GM21825 (cell line): ENCODE measurements around the gene CCDC27.

Experiments used
- ATAC-seq: cut with Tn5 transposase; IDR thresholded peaks from one replicate; pipeline ENCODE4 v1.9.1; 2021; ENCODE audit warnings: mild to moderate bottlenecking, moderate library complexity; ENCODE audit not compliant: unreplicated experiment

The CCDC27 gene

GRCh38 chr1:3816331-3817137 is 64.3 kb downstream of the CCDC27 start:
- no peak for ATAC-seq

- ATAC-seq: no peak
These were observed 65.0 kb downstream of the CCDC27 start for GRCh38 chr1:3817138-3817740.

- no peak for ATAC-seq
These were observed 65.8 kb downstream of the CCDC27 start for GRCh38 chr1:3817821-3818597.

- no peak for ATAC-seq
These were observed 67.5 kb downstream of the CCDC27 start for GRCh38 chr1:3819771-3820200.

- no peak for ATAC-seq
These were observed 68.1 kb downstream of the CCDC27 start for GRCh38 chr1:3820316-3820715.

GRCh38 chr1:3821004-3821403 is 68.8 kb downstream of the CCDC27 start:
- no peak for ATAC-seq
